HL-60/S4 (cell line): ENCODE measurements around the gene EHMT1.
"Not testable (repeated sequence)": the region's sequence is repeated elsewhere in the genome, so short reads cannot be mapped to it uniquely, and the experiment has no call there.

ENCODE experiments used
- in situ Hi-C: fragments of 300-500 bp; cut with MboI; formaldehyde crosslinking; loops from 2 replicates; pipeline ENCODE4 v1.14.3; 2022; ENCODE audit warnings: low sequenced_read_pairs

Gene EHMT1

DNA sequence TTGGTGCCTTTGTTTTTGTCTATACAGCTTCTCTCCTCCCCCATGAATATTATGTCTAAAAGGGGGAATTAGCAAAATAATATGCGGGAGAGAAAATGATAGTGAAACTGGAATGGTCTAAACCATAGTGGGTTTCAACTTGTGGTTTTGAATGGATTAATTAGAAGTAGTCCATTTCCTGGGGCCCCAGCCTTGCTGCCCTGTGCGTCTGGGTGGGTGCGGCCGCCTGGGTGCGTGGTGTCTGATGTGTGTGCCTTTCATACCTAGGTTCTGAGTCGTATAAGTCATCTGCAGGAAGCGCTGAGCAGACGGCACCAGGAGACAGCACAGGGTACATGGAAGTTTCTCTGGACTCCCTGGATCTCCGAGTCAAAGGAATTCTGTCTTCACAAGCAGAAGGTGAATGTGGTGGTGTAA, 138.8 kb downstream of the EHMT1 start:
- in situ Hi-C loops = no loop called here

DNA sequence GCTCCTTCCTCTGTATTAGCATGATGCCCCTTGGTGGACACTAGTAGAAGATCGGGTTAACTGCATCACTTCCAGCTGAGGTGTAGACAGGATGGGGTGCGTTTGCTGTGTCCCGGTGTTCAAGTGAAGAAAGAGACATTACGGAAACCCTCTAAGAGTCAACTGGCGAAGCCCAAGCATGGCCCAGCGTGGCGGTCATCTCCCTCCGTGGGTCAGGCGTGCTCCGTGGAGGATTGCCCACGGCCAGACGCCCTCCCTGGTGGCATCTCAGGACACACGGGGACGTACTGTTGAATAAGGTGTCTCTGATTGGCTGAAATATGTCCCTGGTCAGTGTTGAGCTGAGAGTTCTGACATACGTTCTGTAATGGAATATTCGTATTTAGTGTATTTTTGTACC, 139.3 kb downstream of the EHMT1 start:
- in situ Hi-C loops = no loop called here

GRCh38 chr9:137759117-137759516, 140.3 kb downstream of the EHMT1 start:
- in situ Hi-C loops = no loop called here

DNA sequence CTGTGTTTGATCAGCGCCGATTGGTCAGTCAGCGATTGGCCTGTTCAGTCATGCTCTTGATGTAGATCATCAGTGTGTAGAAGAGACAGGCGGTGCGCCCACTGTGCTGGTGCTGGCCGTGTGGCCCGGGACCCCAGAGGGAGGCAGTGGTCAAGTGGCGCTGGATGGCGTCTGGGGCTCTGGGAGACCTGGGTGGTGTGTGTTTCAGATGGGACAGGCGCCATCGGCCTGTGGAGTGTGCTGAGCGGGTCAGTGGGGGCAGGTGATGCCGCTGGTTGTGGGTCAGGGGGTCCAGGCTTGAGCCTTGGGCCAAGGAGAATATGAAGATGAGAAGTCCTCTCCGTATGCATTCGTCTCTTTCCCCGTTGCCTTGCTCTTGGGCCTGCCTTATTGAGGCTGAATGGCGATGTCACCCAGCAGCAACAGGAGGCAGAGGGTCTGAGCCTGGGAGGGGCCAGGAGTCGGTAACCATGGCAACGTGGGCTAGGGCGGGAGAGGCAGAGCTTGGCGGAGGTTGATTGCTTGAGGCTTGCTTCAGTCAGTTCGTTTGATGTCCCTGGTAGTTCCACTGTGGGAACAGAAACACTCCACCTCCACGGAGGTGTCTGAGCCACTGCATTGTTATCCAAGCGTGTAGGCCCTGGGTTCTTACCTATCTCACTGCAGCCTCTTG, 141.0 kb downstream of the EHMT1 start:
- in situ Hi-C loops = no loop called here

DNA sequence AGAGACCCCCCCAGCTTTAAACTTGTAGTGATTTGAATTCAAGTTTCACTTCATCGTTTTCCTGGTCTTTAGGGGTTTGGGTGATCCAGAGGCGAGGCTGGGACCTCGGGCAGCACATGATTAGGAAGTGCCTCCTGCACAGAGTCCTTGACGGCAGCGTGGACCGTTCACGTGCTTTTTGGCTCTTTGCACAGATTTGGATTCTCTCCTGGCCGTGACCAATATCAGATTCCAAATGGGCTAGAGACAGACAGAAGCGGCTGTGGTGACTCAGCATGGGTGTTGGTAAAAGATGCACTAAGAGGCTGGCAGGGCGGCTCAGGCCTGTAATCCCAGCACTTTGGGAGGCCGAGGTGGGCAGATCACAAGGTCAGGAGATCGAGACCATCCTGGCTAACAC, 141.6 kb downstream of the EHMT1 start:
- in situ Hi-C loops = no loop called here

GRCh38 chr9:137761032-137761431, 142.2 kb downstream of the EHMT1 start:
- in situ Hi-C loops = no loop called here

DNA sequence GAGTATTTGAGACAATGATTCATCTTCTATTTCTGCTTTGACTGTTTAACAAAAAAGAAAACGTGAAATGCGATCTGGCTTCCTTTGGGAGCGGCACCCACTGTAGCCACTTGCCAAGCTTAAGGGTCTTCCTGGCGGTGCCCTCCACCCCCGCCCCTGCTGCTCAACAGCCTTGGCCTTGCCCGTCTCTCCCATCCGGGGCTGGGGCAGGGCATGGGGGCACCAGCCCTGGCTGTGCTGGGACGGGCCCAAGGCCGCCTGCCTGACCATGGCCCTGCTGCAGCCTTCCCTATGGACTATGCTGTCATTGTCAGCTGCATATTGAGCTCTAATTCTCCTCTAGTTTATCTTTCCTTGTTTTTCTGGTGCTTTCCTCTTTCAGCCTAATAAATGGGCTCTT, 143.0 kb downstream of the EHMT1 start:
- in situ Hi-C loops = no loop called here

- in situ Hi-C loops = no loop called here
These were observed 143.7 kb downstream of the EHMT1 start for GRCh38 chr9:137762414-137763061.

- in situ Hi-C loops = no loop called here
These were observed 144.6 kb downstream of the EHMT1 start for GRCh38 chr9:137763271-137763955.

DNA sequence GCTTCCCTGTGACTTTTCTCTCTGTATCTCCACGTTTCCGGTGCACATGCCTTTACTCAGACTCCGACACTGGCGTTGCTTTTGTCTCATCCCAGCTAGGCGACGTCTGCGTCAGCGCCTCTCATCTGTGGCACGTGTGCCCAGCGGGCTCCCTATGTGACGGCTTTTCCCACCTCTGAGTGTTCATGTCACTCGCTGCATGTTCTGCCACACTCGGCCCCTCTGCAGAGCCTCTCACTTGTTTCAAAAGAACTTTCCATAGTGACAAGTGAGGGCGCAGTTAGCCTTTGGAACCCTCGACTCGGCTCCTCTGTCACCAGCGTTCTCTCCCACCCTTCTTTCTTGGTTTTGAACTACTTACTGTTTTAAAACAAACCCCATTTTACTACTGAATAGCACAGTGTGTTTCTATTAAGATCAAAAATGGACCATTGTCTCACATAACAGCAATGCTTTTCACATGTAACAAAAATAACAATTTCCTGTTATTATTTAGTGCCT, 145.4 kb downstream of the EHMT1 start:
- in situ Hi-C loops = no loop called here

DNA sequence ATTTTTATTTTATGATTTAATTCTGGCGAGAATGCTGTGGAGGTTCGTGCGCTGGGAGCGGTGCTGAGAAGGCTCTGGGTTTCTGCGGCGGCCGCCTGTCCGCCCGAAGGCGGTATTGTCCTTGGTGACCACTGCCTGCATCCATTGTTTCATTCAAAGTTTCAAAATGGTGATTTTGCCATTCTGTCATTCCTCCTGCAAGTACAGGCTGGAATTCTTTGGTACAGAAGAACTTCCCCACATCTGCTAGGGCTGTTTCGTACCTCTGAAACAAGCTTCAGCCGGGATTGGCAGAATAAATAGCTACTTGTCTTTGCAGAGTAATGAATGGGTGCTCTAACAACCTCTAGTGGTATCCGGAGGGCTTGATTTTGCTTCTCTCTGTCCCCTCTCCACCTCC, 146.2 kb downstream of the EHMT1 start:
- in situ Hi-C loops = no loop called here

- in situ Hi-C loops = no loop called here
These were observed 146.7 kb downstream of the EHMT1 start for GRCh38 chr9:137765536-137765935.

GRCh38 chr9:137771580-137771979, 152.8 kb downstream of the EHMT1 start:
- in situ Hi-C loops = no loop called here

- in situ Hi-C loops = no loop called here
These were observed 153.6 kb downstream of the EHMT1 start for GRCh38 chr9:137772281-137772873.

DNA sequence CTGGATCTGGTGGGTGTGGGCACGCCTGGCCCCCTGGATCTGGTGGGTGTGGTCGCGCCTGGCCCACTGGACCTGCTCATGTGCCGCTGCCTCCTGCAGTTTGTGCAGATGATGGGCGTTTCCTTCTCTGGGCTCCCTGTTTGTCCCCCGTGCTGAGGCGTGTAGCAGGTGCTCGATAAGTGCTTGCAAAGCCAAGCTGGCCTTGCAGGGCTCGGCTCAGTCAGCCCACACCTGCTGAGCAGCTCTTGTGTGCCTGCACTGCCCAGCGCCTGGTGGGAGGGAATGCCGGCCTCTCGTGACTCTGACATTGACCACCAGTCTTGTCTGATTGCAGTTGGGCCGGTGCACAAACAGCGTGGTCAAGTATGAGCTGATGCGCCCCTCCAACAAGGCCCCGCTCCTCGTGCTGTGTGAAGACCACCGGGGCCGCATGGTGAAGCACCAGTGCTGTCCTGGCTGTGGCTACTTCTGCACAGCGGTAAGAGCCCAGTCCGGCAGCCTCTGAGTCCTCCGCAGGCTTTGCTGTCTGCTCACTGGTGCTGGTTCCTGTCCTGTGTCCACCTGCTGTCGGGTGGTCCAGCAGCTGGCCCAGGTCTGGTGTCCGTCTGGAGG, 156.1 kb downstream of the EHMT1 start:
- in situ Hi-C loops = no loop called here

- in situ Hi-C loops = no loop called here
These were observed 157.6 kb downstream of the EHMT1 start for GRCh38 chr9:137776306-137776995.

GRCh38 chr9:137777761-137778160, 159.0 kb downstream of the EHMT1 start:
- in situ Hi-C loops = no loop called here

- in situ Hi-C loops = no loop called here
These were observed 159.5 kb downstream of the EHMT1 start for GRCh38 chr9:137778336-137778735.

DNA sequence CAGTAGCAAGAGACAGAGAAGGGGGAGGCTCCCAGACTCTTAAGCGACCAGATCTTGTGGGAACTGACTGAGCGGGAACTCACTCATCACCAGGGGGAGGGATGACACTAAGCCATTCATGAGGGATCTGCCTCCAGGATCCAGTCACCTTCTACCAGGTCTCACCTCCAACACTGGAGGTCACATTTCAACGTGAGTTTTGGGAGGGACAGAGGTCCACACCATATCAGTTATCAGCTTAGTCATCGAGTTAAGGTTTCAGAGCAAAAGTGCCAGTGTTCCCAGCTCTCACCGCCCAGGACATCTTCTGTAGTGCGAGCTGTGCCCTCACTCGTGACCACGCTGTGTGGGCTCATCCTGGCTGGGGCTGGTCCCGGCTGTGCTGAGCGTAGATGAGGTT, 160.1 kb downstream of the EHMT1 start:
- in situ Hi-C loops = no loop called here

DNA sequence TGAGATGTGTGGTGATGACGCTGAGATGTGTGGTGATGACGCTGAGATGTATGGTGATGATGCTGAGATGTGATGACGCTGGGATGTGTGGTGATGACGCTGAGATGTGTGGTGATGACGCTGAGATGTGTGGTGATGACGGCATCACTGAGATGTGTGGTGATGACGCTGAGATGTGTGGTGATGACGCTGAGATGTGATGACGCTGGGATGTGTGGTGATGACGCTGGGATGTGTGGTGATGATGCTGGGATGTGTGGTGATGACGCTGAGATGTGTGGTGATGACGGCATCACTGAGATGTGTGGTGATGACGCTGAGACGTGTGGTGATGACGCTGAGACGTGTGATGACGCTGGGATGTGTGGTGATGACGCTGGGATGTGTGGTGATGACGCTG, 161.2 kb downstream of the EHMT1 start:
- in situ Hi-C loops = not testable (repeated sequence)
